DMS 273 (cell line): Measurements from ENCODE around the gene AMT.

ENCODE experiments used
- DNase-seq: peaks from one replicate; lab custom pipeline; 2025; ENCODE audit not compliant: unreplicated experiment; lab: John Stamatoyannopoulos, UW

AMT gene, protein sequence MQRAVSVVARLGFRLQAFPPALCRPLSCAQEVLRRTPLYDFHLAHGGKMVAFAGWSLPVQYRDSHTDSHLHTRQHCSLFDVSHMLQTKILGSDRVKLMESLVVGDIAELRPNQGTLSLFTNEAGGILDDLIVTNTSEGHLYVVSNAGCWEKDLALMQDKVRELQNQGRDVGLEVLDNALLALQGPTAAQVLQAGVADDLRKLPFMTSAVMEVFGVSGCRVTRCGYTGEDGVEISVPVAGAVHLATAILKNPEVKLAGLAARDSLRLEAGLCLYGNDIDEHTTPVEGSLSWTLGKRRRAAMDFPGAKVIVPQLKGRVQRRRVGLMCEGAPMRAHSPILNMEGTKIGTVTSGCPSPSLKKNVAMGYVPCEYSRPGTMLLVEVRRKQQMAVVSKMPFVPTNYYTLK

DNA sequence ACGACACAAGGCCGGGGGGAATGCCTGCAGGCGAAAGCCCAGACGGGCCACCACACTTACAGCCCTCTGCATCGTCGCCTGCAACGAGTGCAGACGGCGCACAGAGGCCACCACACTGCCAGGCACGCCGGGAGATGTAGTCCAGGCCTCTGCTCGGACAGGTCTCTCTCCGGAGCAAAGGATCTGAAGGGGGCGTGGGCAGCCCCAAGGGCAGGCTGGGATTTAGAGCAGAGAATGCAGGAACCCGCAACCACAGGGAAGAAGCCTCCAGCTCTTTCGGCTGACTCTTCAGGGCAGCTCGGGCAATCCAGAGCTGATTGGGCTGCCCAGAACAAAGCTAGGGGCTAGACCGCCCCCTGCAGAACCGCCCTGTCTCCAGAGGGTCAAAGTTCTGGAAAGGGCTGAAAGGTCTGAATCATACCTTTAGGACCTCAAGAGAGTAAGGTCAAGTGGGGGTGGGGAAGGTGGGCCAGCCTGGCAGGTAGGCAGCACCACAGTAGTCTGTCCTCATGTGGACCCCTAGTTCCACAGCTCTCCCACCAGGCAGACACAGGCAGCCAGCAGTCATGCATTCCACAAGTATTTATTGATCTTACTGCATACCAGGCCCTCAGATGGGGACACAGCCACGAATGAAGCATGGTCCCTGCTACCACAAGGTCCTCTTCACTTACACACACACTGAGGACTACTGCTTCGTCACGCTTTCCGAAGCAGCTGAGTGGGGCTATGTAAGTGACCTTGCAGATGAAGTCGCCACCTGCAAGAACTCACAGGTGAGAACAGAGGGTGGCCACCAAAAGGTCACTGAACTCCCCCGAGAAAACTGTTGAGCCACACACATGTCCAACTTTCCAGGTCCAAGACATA, at the start of gene AMT:
AMT (minus strand) TSS at position 95 of the 870 bp plus-strand sequence; CDS start at position 72, 23 bp downstream.
- no peak for DNase-seq

- no peak for DNase-seq
Measured at GRCh38 chr3:49470714-49471420, 48.6 kb upstream of the AMT start.

GRCh38 chr3:49469936-49470713, 47.9 kb upstream of the AMT start, which contains the start of gene DAG1:
Gene DAG1, plus strand, starts transcription at chr3:49470267. Its CDS starts 40,268 bp downstream, at chr3:49510535.
- peak; percentile 97 for DNase-seq

- peak; percentile 65 for DNase-seq
Measured at GRCh38 chr3:49469037-49469935, 47.0 kb upstream of the AMT start.

DNA sequence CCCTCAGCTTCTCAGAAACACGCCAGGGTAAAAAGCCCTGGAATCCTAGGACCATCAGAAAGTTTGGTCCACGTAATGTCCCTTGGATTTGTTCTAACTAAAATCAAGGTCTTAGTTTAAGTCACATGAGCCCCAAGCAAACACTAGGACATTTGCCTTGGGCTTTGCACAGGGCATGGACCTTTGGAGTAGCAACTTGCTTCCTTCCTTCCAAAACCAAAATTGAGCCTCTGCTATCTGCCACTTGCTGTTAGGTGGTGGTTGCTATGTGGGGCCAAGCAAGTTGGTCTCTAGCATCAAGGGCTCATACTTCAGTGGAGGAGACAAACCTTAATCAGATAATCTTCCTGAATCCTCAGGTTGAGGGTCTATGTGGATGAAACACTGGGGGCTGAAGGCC, 43.8 kb upstream of the AMT start:
- no peak for DNase-seq

- no peak for DNase-seq
Measured at GRCh38 chr3:49465270-49466034, 43.2 kb upstream of the AMT start.

GRCh38 chr3:49462222-49462621, 39.9 kb upstream of the AMT start:
- no peak for DNase-seq

- peak; percentile 56 for DNase-seq
Measured at GRCh38 chr3:49461443-49462171, 39.3 kb upstream of the AMT start.

DNA sequence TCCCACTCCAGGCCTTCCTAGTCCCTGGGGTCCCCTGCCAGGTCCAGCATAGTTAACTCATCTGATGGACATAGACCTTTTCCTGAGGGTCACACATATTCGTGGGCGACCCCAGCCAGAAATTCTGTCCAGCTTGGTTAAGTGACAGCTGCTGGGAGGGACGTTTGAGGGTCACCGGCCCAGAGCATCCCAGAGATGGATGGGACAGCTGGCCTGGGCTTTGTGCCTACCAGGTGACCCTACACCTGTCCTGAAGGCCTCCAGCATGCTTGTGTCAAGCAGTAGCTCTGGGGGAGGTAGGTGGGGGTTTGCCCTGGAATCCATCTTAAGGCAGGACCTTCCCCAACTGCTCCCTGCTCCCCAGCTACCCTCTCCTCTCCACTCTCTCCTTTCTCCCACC, 38.7 kb upstream of the AMT start:
- DNase-seq: no peak

- DNase-seq: no peak
Measured at GRCh38 chr3:49460188-49460890, 38.1 kb upstream of the AMT start.

DNA sequence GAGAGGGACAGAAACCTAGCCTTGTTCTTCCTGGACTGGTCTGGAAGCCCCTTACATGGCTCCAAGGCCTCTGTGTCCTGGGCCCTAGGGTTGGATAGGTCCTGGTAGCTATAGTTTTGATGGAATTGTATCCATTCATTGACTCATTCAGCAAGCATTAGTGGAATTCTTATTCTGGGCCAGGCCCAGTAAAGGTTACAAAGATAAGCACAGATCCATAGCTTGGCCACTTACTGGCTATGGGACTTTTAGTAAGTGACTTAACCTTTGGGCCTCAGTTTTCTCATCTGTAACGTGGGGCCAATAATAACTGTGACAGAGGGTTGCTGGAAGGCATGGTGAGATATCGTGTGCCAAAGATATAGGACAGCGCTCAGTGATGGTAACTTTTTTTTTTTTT, 34.2 kb upstream of the AMT start:
- no peak for DNase-seq

DNA sequence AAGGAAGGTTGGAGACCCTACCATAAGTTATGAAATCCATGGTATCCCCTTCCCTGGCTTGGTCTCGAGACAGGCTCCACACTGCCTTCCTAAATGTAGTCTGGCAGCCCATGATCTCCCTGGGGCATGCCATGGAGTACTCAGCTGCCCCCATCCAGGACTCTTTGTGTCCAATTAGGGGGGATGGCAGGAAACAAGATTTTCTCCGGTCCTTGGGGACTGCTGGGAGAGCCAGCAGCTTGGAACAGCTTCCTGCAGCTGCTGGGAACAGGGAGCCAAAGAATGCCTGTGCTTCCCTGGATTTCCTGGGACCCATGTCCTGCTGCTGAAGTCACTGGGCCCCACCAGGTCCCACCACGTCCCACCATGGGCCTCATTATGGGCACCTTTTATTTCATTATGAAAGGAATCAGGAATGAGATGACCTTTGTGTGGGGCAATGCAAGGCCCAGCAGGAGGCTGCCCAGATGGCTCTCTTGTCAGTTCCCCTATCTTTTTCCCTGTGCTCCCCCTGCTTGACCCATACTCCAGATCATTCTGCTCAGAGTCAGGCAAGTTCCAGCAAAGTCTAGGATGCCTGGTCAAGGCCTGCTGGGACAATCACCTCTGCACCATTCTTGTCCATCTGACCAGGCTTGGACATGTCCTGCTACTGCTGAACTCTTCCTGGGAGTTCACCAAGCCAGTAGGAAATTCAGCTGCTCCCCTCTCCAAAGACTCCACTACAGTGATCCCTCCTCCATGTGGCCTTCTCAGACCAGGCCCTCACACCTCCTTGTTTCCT, 32.8 kb upstream of the AMT start:
- DNase-seq: peak; percentile 17

- peak; percentile 36 for DNase-seq
Measured at GRCh38 chr3:49454458-49454857, 32.2 kb upstream of the AMT start.

- no peak for DNase-seq
Measured at GRCh38 chr3:49453621-49454020, 31.3 kb upstream of the AMT start.

GRCh38 chr3:49445391-49445790, 23.1 kb upstream of the AMT start:
- no peak for DNase-seq

- DNase-seq: no peak
Measured at GRCh38 chr3:49434731-49435130, 12.5 kb upstream of the AMT start.

GRCh38 chr3:49428752-49429080, 6.4 kb upstream of the AMT start:
- no peak for DNase-seq
